Activated naive CD8-positive, alpha-beta T cell treated with anti-CD3 and anti-CD28 coated beads for 36 hours (primary cell): ENCODE measurements around the gene PLEKHG5. TPM values are rescaled to one million over a fixed set of nuclear protein-coding genes. Genes with fewer than 3 reads are reported as not detected.
"Not testable (repeated sequence)": the region's sequence is repeated elsewhere in the genome, so short reads cannot be mapped to it uniquely, and the experiment has no call there.

Experiments used
- DNase-seq: peaks from one replicate; pipeline ENCODE4 v3.0.0; 2021
- H3K27ac Mint-ChIP-seq: one replicate; pipeline ENCODE4 v1.8.0; 2022; ENCODE audit warnings: mild to moderate bottlenecking, moderate library complexity, mixed read lengths
- H3K27me3 Mint-ChIP-seq: one replicate; pipeline ENCODE4 v1.8.0; 2022; ENCODE audit warnings: mild to moderate bottlenecking, mixed read lengths
- H3K36me3 Mint-ChIP-seq: one replicate; pipeline ENCODE4 v1.8.0; 2021; ENCODE audit warnings: mild to moderate bottlenecking, mixed read lengths
- H3K4me1 Mint-ChIP-seq: one replicate; pipeline ENCODE4 v1.8.0; 2021; ENCODE audit warnings: mixed read lengths
- H3K4me3 Mint-ChIP-seq: one replicate; pipeline ENCODE4 v1.8.0; 2022; ENCODE audit warnings: mild to moderate bottlenecking, moderate library complexity, mixed read lengths
- H3K9me3 Mint-ChIP-seq: one replicate; pipeline ENCODE4 v1.8.0; 2022; ENCODE audit warnings: mixed read lengths
- total RNA-seq, 2 experiments: library from RNA; stranded (reverse); gene quantifications; one replicate each; pipeline ENCODE4 v1.2.3, GENCODE V29; 2021

PLEKHG5 gene
- total RNA-seq, 2 experiments from 2014 or later: 2.2 to 2.3 TPM

DNA sequence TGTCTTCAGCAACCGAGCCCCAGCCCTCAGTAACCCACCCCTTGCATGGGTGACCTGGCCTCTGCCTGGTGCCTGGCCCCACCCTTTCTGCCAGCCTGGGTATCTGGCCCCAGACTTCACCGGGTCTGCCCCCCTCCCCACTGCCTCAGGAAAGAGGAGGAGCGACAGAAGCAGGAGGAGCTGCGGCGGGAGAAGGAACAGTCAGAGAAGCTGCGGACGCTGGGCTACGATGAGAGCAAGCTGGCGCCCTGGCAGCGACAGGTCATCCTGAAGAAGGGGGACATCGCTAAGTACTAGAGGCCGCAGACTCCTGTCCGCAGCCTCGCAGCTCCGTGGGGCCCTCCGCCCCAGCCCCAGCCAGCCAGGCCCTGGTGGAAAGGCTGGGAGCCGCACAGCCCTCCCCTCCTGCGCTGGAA is 31.6 kb downstream of the PLEKHG5 start:
- H3K36me3 Mint-ChIP-seq: peaks cover 25% of the 10 kb centered on the region

DNA sequence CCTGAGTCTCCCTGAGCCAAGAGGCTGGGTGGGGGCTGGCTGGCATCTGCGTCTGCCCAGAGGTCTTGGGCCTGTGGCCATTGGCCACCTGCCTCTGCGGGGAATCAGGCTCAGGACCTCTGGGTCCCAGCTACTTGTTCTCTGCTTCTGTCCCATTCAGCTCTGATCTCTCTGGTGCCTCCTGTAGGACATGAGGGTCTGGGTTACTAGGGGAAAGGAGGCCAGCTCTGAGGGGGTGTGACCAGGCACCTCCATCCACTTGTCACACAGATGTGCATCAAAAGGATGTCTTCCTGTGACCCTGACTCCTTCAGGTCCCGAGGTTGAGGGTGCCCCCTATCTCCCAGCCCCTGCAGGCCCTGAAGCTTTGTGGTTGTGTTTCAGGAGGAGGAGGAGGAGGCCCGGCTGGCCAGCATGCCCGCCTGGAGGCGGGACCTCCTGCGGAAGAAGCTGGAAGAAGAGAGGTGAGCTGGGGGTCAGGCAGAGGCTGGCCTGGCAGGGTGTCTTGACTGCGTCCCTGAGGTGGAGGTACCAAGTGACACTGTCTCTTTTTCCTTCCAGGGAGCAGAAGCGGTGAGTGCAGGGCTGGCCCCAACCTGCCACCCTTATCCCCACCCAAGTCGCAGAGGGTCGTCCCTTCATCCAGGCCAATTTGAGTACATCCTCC is 34.5 kb downstream of the PLEKHG5 start:
- peaks cover 21% of the 10 kb centered on the region for H3K4me1 Mint-ChIP-seq
- peaks cover 42% of the 10 kb centered on the region for H3K27me3 Mint-ChIP-seq
- DNase-seq: no peak

More for the DNA sequence above, 31.6 kb downstream of the PLEKHG5 start:
- H3K4me1 Mint-ChIP-seq: peaks cover 43% of the 10 kb centered on the region
- H3K4me3 Mint-ChIP-seq: peak overlapping the region; percentile 56
- no peak for DNase-seq
- peak overlapping the region; percentile 72 for H3K27ac Mint-ChIP-seq
- no peaks in the 10 kb centered on the region for H3K9me3 Mint-ChIP-seq
- H3K27me3 Mint-ChIP-seq: peaks cover 16% of the 10 kb centered on the region

DNA sequence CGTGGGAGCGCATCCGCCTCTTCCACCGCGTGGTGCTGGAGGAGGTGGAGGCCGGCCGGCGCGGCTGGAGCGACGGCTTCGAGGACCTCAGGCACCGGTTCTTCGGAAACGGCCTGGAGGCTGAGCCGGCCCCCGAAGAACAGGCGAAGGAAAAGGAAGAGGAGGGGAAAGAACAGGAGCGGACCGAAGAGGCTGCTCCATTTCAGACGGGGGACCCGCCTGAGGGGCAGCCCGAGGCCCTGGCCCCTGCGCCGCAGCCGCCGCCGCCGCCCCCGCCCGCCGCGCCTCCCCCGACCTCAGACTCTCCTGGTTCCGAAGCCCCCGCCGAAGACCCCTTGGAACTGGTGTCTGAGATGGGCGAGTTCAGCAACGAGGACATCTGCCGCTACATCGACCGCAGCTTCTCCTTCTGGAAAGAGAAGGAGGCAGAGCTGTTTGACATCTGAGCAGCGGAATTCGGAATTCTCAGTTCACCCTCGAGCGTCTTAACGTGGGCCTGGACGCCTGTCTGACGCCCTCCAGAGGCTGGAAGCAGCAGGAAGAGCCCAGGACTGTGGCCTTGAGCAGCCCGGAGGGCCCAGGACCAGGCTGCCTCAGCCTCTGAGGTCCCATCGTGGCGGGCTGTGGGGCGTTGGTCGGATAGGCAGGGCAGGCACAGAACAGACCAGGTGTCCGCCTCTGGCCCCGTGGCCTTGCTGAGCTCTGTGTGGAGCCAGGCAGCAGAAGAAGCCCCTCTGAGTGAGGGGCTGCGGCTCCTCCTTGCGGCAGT is 35.5 kb downstream of the PLEKHG5 start:
- not testable (repeated sequence) for H3K4me3 Mint-ChIP-seq, DNase-seq, H3K9me3 Mint-ChIP-seq, H3K36me3 Mint-ChIP-seq, H3K27ac Mint-ChIP-seq
- peaks cover 47% of the 10 kb centered on the region for H3K27me3 Mint-ChIP-seq
- peaks cover 15% of the 10 kb centered on the region for H3K4me1 Mint-ChIP-seq

More for the DNA sequence above, 34.5 kb downstream of the PLEKHG5 start:
- no peaks in the 10 kb centered on the region for H3K9me3 Mint-ChIP-seq
- H3K4me3 Mint-ChIP-seq: no peak overlapping the region
- H3K27ac Mint-ChIP-seq: no peak overlapping the region
- peaks cover 8% of the 10 kb centered on the region for H3K36me3 Mint-ChIP-seq

DNA sequence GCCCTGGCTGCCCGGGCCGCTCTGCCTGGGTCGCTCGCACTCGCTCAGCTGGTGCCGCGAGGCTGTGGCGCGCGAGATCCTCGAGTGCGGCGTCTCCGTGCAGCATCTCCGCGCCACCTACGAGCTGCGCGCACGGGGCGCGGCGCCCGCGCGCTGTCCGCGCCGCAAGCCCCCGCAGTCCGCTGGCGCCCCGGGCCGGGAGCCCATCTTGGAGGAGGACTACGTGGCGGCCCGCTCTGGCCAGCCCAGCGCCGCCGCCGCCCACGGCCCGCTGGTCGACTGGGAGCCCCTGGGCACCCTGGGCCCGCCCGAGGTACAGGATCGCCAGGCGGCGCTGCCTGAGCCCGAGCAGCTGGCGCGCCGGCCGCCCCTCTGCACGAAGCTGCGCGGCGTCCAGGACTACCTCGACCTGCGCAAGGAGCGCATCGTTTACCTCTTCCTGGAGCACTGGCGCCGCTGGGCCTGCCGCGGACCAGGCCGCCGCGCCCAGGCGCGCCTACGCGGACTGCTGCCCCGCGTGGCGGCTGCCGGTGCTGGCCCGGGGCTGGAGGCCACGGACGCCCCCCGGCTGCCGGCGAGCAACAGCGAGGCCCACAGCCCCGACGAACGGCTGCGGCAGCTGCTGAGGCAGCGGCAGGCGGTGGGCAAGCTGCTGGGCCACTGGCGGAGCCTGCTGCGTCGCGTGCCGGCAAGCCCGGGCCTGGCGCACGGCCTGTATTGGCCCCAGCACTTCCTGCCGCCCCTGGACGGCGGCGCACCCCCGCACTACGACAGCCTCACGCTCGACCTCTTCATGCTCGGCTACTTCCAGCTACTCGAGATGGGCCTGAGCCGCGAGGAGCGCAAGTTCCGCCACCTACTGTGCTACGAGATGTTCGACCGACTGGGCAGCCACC is 36.4 kb downstream of the PLEKHG5 start:
- DNase-seq: peak; percentile 51
- Mint-ChIP-seq H3K9me3 (no peaks in the 10 kb centered on the region), H3K27me3 (peaks cover 55% of the 10 kb centered on the region), H3K4me3 (no peak overlapping the region), H3K27ac (no peak overlapping the region), H3K4me1 (peaks cover 6% of the 10 kb centered on the region), H3K36me3 (no peaks in the 10 kb centered on the region)

DNA sequence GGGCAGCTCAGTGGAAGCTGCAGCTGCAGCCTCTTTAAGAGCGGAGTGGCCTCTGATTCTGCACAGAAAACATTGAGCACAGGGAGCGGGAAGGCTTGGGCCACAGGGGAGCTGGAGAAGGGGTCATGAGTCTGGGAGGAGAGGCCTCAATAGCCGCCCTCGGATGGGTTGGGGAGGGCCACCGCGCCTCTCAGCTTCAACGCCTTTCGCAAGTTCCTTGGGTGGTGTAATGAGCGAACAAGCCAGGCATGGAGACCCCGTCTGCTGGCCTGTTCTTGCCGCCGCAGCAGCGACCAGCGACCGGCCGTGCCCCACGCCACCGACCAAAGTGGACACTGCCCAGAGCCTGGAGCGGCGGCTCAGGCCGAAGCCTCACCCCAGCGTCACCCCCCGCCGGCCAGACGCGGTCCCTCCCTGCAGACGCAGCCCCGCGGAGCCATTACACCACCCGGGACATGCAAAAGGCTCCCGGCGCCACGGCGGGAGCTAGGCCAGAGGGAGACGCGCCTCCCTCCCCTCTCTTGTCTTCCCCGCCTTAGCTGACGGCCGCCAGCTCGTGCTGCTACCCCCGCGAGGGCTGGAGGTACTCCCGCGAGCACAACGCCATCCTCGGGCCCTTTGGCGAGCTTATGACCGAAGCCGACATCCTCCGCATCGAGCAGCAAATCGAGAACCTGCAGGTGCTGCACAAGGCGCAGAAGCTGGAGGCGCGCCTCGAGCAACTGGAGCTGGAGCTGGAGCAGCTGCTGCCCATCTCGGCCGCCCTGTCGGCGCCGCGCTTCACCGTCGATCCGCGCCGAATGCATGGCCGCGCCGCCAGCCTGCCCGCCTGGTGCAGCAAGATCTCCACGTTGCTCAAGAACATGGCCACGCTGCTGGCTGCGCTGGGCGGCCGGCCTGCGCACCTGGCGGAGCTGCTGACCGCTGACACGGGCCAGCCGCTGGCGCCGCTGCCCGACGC is 37.3 kb downstream of the PLEKHG5 start:
- H3K27me3 Mint-ChIP-seq: peaks cover 60% of the 10 kb centered on the region
- not testable (repeated sequence) for H3K36me3 Mint-ChIP-seq, H3K4me1 Mint-ChIP-seq, H3K9me3 Mint-ChIP-seq, H3K27ac Mint-ChIP-seq, H3K4me3 Mint-ChIP-seq
- peak; percentile 26 for DNase-seq

DNA sequence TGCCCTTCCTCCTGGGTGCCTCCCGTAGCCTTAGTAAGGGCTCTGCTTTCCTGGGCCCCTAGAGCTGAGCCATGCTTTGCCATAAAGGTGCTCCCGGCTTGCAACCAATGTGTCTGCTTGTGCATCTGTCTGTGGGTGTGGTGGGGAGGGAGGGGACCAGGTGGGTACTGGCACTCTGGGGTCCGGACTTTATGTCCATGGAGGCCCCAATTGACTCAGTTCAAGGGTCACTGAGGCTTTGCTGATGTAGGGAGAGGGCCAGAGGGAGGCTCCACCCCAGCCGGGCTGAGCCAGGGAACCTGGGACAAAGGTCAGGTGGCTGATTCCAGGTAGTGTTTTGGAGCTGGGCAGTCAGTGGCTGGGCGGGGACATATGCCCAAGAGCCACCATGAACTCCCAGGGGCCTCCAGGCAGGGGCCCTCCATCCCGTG is 40.5 kb downstream of the PLEKHG5 start:
- no peaks in the 10 kb centered on the region for H3K9me3 Mint-ChIP-seq

DNA sequence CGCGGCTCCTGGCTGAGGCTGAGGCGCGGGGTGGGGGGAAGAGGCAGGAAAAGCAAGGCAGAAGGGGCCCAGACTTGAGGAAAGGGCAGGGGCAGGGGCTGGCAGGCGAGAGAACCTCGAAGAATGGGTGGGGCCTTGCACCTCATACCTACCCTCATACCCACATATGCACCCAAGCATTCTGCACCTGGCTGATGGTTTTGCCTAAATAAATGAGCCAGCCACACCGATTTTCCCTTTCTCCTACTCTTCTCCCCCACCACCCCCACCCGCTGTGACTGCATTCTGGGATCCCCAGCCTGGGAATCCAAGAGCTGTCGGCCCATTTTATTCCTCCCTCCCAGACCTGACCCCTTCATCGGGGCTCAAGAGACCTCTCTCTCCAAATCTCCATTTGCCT is 41.0 kb downstream of the PLEKHG5 start:
- not testable (repeated sequence) for H3K4me3 Mint-ChIP-seq, H3K36me3 Mint-ChIP-seq, H3K9me3 Mint-ChIP-seq, H3K4me1 Mint-ChIP-seq, H3K27ac Mint-ChIP-seq, DNase-seq
- peaks cover 75% of the 10 kb centered on the region for H3K27me3 Mint-ChIP-seq

More for the DNA sequence above, 40.5 kb downstream of the PLEKHG5 start:
- Mint-ChIP-seq H3K4me1 (peaks cover 10% of the 10 kb centered on the region), H3K27ac (no peak overlapping the region), H3K27me3 (peaks cover 75% of the 10 kb centered on the region), H3K36me3 (no peaks in the 10 kb centered on the region), H3K4me3 (no peak overlapping the region)
- DNase-seq: no peak

DNA sequence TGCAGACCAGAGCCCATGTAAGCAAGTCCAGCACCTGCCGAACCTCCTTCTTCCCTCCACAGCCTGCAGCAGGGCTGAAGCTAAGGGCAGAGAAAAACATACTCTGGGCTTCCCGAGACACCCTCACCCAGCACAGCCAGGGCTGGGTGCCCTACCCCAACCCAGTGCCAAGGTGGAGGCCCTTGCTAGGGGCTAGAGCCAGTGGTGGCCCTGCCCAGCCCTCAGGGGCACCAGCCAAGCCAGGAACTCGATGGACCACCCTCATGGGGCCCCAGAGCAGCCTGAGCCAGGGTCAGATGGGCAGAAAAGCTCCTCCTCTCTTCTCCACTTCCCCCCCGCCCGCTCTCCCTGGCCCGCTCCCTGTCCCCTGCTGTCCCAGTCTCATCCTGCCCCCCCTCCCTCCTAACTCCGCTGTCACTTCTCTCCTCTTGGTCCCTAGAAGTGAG is 41.4 kb downstream of the PLEKHG5 start:
- Mint-ChIP-seq H3K27me3 (peaks cover 76% of the 10 kb centered on the region), H3K4me1 (peaks cover 10% of the 10 kb centered on the region), H3K27ac (no peak overlapping the region), H3K36me3 (no peaks in the 10 kb centered on the region), H3K9me3 (no peaks in the 10 kb centered on the region), H3K4me3 (no peak overlapping the region)
- no peak for DNase-seq

DNA sequence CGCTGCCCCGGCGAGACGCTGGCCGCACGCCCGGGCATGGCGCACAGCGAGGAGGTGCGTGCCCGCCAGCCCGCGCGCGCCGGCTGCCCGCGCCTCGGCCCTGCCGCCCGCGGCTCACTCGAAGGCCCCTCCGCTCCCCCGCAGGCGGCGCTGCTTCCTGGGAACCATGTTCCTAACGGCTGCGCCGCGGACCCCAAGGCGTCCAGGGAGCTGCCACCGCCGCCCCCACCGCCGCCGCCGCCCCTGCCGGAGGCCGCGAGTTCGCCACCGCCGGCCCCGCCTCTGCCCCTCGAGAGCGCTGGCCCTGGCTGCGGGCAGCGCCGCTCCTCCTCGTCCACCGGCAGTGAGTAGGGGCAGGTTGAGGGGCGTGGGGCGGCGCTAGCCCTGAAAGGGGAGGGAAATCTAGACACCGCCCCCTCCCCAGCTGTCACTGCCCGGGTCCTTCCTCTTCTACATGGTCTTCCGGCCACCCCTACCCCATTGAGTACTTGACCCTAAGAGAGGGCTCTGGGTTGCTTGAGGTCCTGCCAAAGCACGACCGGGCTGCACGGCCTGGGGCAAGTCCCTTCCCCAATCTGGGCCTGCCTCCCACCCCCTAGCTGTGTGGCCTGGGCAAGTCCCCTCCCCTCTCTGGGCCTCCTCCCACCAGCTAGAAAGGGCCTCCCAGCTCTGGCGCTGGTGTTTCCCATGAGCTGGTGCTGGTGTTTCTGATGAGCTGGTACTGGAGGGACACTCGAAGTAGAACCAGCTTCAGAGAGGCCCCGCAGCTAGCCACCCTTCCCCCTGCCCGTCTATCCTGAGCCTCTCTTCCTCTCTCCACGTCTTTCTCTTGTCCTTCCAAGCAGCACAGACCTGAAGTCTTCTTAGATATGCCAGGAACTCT is 42.5 kb downstream of the PLEKHG5 start:
- H3K9me3 Mint-ChIP-seq: no peaks in the 10 kb centered on the region
- H3K27ac Mint-ChIP-seq: no peak overlapping the region
- H3K4me1 Mint-ChIP-seq: peaks cover 10% of the 10 kb centered on the region
- H3K4me3 Mint-ChIP-seq: no peak overlapping the region
- no peaks in the 10 kb centered on the region for H3K36me3 Mint-ChIP-seq
- H3K27me3 Mint-ChIP-seq: peaks cover 79% of the 10 kb centered on the region
- no peak for DNase-seq

DNA sequence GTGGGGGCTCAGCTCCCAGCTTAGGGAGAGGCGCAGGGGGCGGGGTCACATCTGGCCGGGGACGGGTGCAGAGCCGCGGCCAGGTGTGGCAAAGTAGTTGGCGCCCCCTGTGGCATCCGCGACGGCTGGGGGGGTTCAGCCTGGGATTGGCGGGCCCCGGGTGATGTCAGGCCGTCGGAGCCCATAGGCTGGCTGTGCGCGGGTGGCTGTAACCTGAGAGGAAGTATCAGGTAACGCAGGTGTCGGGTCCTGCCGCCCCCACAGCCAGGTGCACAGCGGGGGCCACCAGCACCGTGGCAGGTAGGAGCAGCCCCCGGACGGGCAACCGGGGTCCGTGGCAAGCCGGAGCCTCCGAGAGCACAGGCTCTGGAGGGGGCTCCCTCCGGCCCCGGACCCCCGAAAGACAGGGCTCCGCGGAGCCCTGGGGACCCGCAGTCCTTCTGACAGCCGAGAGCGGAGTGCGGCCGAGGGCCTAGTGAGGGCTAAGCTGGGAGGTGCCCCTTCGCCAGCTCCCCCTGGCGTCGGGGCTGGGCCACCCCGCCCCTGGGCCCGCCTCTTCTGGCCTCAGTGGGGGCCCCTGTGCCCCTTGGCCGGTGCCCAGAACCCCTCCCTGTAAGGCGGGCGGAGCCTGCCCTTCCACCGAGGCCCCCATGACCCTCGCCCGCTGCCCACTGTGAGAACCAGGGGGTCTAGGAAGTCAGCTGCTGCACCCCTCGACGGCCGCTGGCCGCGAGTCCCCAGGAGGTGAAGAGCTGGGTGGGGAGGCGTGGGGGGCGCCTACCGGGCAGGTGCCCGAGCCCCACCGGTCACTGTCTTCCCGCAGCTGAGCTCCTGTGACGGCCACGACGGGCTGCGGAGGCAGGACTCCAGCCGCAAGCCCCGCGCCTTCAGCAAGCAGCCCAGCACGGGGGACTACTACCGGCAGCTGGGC is 43.4 kb downstream of the PLEKHG5 start:
- H3K4me1 Mint-ChIP-seq: peaks cover 10% of the 10 kb centered on the region
- peaks cover 70% of the 10 kb centered on the region for H3K27me3 Mint-ChIP-seq
- no peak overlapping the region for H3K27ac Mint-ChIP-seq
- H3K36me3 Mint-ChIP-seq: no peaks in the 10 kb centered on the region
- no peak for DNase-seq
- H3K9me3 Mint-ChIP-seq: no peaks in the 10 kb centered on the region
- peak overlapping the region; percentile 25 for H3K4me3 Mint-ChIP-seq

DNA sequence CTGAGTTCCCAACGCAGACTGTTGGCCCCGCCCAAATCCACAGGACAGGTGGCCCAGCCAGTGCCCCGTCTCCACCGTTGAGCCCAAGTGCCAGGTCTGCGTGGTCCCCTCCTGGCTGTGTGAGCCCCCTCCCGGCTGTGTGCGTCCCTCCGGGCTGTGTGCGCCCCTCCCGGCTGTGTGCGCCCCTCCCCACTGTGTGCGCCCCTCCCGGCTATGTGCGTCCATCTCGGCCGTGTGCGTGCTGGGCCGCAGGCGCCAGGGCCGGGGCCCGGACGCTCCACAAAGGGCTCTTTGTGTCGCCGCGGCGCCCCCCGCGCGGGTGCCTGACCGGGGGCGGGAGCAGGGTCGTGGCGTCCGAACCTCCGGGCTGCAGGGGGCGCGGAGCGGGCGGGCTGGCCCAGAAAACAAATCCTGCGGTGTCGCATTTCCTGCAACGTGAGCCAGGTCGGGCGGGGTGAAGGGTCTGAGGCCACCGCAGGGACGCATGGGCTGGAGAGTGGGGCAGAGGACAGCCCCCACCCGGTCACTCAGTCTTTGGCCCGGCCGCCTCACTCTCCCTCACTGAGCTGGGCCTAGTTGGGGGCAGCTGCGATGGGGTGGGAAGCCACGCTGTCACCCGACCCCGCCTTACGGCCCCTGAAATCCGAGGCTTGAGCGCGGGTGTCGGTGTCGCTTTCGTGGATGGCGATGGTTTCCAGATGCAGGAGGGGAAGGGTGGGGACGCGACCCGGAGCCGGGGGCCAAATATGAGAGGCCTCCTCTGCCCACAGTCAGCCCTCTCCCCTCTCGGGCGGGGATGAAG is 44.2 kb downstream of the PLEKHG5 start:
- peak overlapping the region; percentile 25 for H3K4me3 Mint-ChIP-seq
- H3K36me3 Mint-ChIP-seq: no peaks in the 10 kb centered on the region
- H3K9me3 Mint-ChIP-seq: no peaks in the 10 kb centered on the region
- peaks cover 64% of the 10 kb centered on the region for H3K27me3 Mint-ChIP-seq
- H3K4me1 Mint-ChIP-seq: peaks cover 10% of the 10 kb centered on the region
- no peak for DNase-seq
- H3K27ac Mint-ChIP-seq: no peak overlapping the region

DNA sequence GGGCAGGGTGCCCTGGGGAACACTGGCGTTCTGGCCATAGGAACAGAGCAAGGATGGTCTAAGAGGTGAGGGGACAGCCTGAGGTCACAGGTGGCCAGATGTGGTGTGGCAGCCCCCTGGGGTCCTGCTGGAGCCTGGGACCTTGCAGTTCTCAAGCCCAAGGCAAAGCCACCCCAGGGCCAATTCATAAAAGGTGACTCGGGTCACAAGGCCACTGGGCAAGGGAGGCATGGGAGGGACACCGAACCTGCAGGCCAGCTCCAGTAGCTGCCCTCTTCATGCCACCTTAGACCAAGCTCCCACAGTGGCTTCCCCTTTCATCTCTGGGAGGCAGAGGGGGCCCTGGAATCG is 44.8 kb downstream of the PLEKHG5 start:
- peaks cover 10% of the 10 kb centered on the region for H3K4me1 Mint-ChIP-seq
- no peaks in the 10 kb centered on the region for H3K36me3 Mint-ChIP-seq
- H3K4me3 Mint-ChIP-seq: no peak overlapping the region
- no peaks in the 10 kb centered on the region for H3K9me3 Mint-ChIP-seq
- H3K27ac Mint-ChIP-seq: no peak overlapping the region
- DNase-seq: no peak
- H3K27me3 Mint-ChIP-seq: peaks cover 67% of the 10 kb centered on the region
